ENCODE measurements around the gene PIP5K1C. TPM values are rescaled to one million over a fixed set of nuclear protein-coding genes. Genes with fewer than 3 reads are reported as not detected.

Gene PIP5K1C
- total and polyA plus RNA-seq, 2 donors (not counting 1 experiment from before 2014, with no cell fraction given): 10.4 to 46.7 TPM

- ATAC-seq (ENCODE audit: low read depth) (no peak), DNase-seq (no peak)
- intact Hi-C loops (cut with micrococcal nuclease): no loop called here
- no peak for TF ChIP-seq EZH2 (IDR thresholded peaks at IDR 0.05; ENCODE audit: borderline replicate concordance, insufficient read depth, low read depth, low read length, poor library complexity, severe bottlenecking)
- no peak for TF ChIP-seq CTCF (IDR thresholded peaks at IDR 0.05)
- no peaks in the 10 kb centered on the region for H3K9me3 ChIP-seq (ENCODE audit: control extremely low read depth in 1 of 3, control insufficient read depth in 2 of 3, insufficient read depth in 1 of 3, low read length in 2 of 3)
- no peak overlapping the region for H3K4me3 ChIP-seq (ENCODE audit: control extremely low read depth in 1 of 5, extremely low read depth in 1 of 5, insufficient read depth in 1 of 5, low read depth in 2 of 5, low read length in 4 of 5)
- Mint-ChIP-seq H3K27ac (no peak overlapping the region), H3K4me1 (no peaks in the 10 kb centered on the region), H3K9me3 (ENCODE audit: insufficient read depth) (no peaks in the 10 kb centered on the region), H3K4me3 (no peak overlapping the region), H3K27me3 (peaks cover 7% of the 10 kb centered on the region)
- 93% methylated on average over 30 of the region's 32 CpGs for WGBS (ENCODE audit: insufficient coverage)
- no peak overlapping the region for H3K9ac ChIP-seq (ENCODE audit: low read length)
- H3K4me1 ChIP-seq (ENCODE audit: control insufficient read depth in 2 of 2, insufficient read depth in 2 of 2, low read length in 2 of 2): no peaks in the 10 kb centered on the region
- H4K20me1 ChIP-seq (ENCODE audit: control insufficient read depth, insufficient read depth, low read length, poor library complexity, severe bottlenecking): no peaks in the 10 kb centered on the region
- H3K27ac ChIP-seq (ENCODE audit: low read length in 2 of 2): no peak overlapping the region
- H3K36me3 ChIP-seq (replicated peaks in 1 of 2; ENCODE audit: control extremely low read depth in 1 of 2, control insufficient read depth in 1 of 2, extremely low read depth in 1 of 2, insufficient read depth in 2 of 2, low read length in 1 of 2): no peaks in the 10 kb centered on the region
- ChIA-PET CTCF (interaction anchor here (0.6 kb wide), 1 partner anchor 28 kb away, joined by 4 read pairs; no protein-coding TSS in a partner anchor), POLR2A (no interaction called here)
- H3K27me3 ChIP-seq (replicated peaks in 1 of 4; ENCODE audit: control extremely low read depth in 1 of 4, control insufficient read depth in 3 of 4, insufficient read depth in 4 of 4, low read length in 3 of 4): no peaks in the 10 kb centered on the region
- no peak overlapping the region for H2AFZ ChIP-seq (ENCODE audit: insufficient read depth, low read depth, low read length, poor library complexity, severe bottlenecking)
- H3K79me2 ChIP-seq (ENCODE audit: control insufficient read depth, insufficient read depth, low read length): no peaks in the 10 kb centered on the region
- H3K4me2 ChIP-seq (replicated peaks; ENCODE audit: low read depth, low read length, poor library complexity, severe bottlenecking): no peak overlapping the region
Observed at GRCh38 chr19:3730457-3730958, 30.2 kb upstream of the PIP5K1C start.

GRCh38 chr19:3725640-3726310 is 25.5 kb upstream of the PIP5K1C start:
- intact Hi-C loops (cut with micrococcal nuclease): no loop called here
- H2AFZ ChIP-seq (ENCODE audit: insufficient read depth, low read depth, low read length, poor library complexity, severe bottlenecking): no peak overlapping the region
- H3K4me3 Mint-ChIP-seq: no peak overlapping the region
- no peaks in the 10 kb centered on the region for H3K9me3 Mint-ChIP-seq (ENCODE audit: insufficient read depth)
- DNase-seq (no peak), ATAC-seq (ENCODE audit: low read depth) (no peak)
- H3K4me1 Mint-ChIP-seq: peaks cover 8% of the 10 kb centered on the region
- no peak overlapping the region for H3K9ac ChIP-seq (ENCODE audit: low read length)
- no peaks in the 10 kb centered on the region for H3K79me2 ChIP-seq (ENCODE audit: control insufficient read depth, insufficient read depth, low read length)
- H3K9me3 ChIP-seq (ENCODE audit: control extremely low read depth in 1 of 3, control insufficient read depth in 2 of 3, insufficient read depth in 1 of 3, low read length in 2 of 3): peaks cover 0 to 12% (median 0%) of the 10 kb centered on the region in 3 donors
- no peak for TF ChIP-seq EZH2 (IDR thresholded peaks at IDR 0.05; ENCODE audit: borderline replicate concordance, insufficient read depth, low read depth, low read length, poor library complexity, severe bottlenecking)
- no peak for TF ChIP-seq CTCF (IDR thresholded peaks at IDR 0.05)
- H3K27ac ChIP-seq (ENCODE audit: low read length in 2 of 2): no peak overlapping the region
- 37% methylated on average over 10 of the region's 14 CpGs for WGBS (ENCODE audit: insufficient coverage)
- H3K4me2 ChIP-seq (replicated peaks; ENCODE audit: low read depth, low read length, poor library complexity, severe bottlenecking): no peak overlapping the region
- H3K27ac Mint-ChIP-seq: no peak overlapping the region
- ChIA-PET POLR2A (interaction anchor here (0.7 kb wide), 1 partner anchor 20 kb away, joined by 5 read pairs; no protein-coding TSS in a partner anchor), CTCF (interaction anchor here (0.7 kb wide), 1 partner anchor 22 kb away, joined by 3 read pairs; no protein-coding TSS in a partner anchor)
- H3K27me3 ChIP-seq (replicated peaks in 1 of 4; ENCODE audit: control extremely low read depth in 1 of 4, control insufficient read depth in 3 of 4, insufficient read depth in 4 of 4, low read length in 3 of 4): peaks cover 0 to 26% (median 12%) of the 10 kb centered on the region in 4 experiments
- peaks cover 13% of the 10 kb centered on the region for H3K27me3 Mint-ChIP-seq
- no peak overlapping the region for H3K4me3 ChIP-seq (ENCODE audit: control extremely low read depth in 1 of 5, extremely low read depth in 1 of 5, insufficient read depth in 1 of 5, low read depth in 2 of 5, low read length in 4 of 5)
- no peaks in the 10 kb centered on the region for H4K20me1 ChIP-seq (ENCODE audit: control insufficient read depth, insufficient read depth, low read length, poor library complexity, severe bottlenecking)
- H3K36me3 ChIP-seq (replicated peaks in 1 of 2; ENCODE audit: control extremely low read depth in 1 of 2, control insufficient read depth in 1 of 2, extremely low read depth in 1 of 2, insufficient read depth in 2 of 2, low read length in 1 of 2): no peaks in the 10 kb centered on the region
- H3K4me1 ChIP-seq (ENCODE audit: control insufficient read depth in 2 of 2, insufficient read depth in 2 of 2, low read length in 2 of 2): peaks cover 15 to 16% of the 10 kb centered on the region in 2 donors

Measured in B cell (primary cell).